Measurements from ENCODE around the gene SCN8A.

- TF ChIP-seq CTCF (IDR thresholded peaks at IDR 0.05) (no peak), POLR2A (IDR thresholded peaks at IDR 0.05) (no peak), EP300 (IDR thresholded peaks at IDR 0.05) (no peak)
These were observed 168.1 kb downstream of the SCN8A start for GRCh38 chr12:51759175-51759574.

All from ovary (tissue), 3 donors.